Keratinocyte (primary cell): ENCODE results near the gene SUN2. TPM values are rescaled to one million over a fixed set of nuclear protein-coding genes. Genes with fewer than 3 reads are reported as not detected.

Experiments
- DNase-seq: peaks from one replicate; pipeline ENCODE4 v3.0.0-alpha.2; 2011; ENCODE audit warnings: low read depth, missing footprints, low spot score
- FAIRE-seq: peaks from 2 replicates; lab custom pipeline; 2011; peaks lifted over from hg19 to GRCh38; lab: Jason Lieb, UNC
- H2AFZ ChIP-seq: 2 replicates; pipeline ENCODE4 v1.6.0; 2012; ENCODE audit warnings: low read length, control low read depth, inconsistent platforms; ENCODE audit not compliant: control insufficient read depth
- H3K27ac ChIP-seq: 2 replicates; pipeline ENCODE4 v1.5.1; 2011; ENCODE audit warnings: low read length; ENCODE audit not compliant: control insufficient read depth, insufficient read depth
- H3K27me3 ChIP-seq: 3 replicates; pipeline ENCODE4 v1.6.0; 2011; ENCODE audit warnings: low read length; ENCODE audit not compliant: control insufficient read depth, insufficient read depth; ENCODE audit errors: extremely low read depth
- H3K36me3 ChIP-seq, 2 experiments: 2 replicates in 1 of 2; 3 replicates in 1 of 2; pipeline ENCODE4 v1.5.1; 2011; ENCODE audit warnings: low read length in 2 of 2, mild to moderate bottlenecking in 1 of 2; ENCODE audit not compliant: control insufficient read depth in 2 of 2, insufficient read depth in 2 of 2; ENCODE audit errors: extremely low read depth in 1 of 2
- H3K4me1 ChIP-seq: 3 replicates; pipeline ENCODE4 v1.5.1; 2011; ENCODE audit warnings: low read length; ENCODE audit not compliant: control insufficient read depth, insufficient read depth; ENCODE audit errors: extremely low read depth
- H3K4me2 ChIP-seq: 3 replicates; pipeline ENCODE4 v1.6.0; 2011; ENCODE audit warnings: low read depth, low read length; ENCODE audit not compliant: control insufficient read depth, insufficient read depth; ENCODE audit errors: extremely low read depth
- H3K4me3 ChIP-seq, 3 experiments: fragments of 200-600 bp in 1 of 3; sonication (generic) in 1 of 3; 2 replicates in 2 of 3; 3 replicates in 1 of 3; pipeline ENCODE4 v1.5.1; 2011 to 2016; ENCODE audit warnings: low read length in 3 of 3, mild to moderate bottlenecking in 3 of 3, control low read depth in 2 of 3, inconsistent platforms in 1 of 3, low read depth in 1 of 3, mixed read lengths in 1 of 3, mixed run types in 1 of 3, moderate library complexity in 1 of 3; ENCODE audit not compliant: control insufficient read depth in 2 of 3, insufficient read depth in 2 of 3; ENCODE audit errors: extremely low read depth in 1 of 3
- H3K79me2 ChIP-seq: 2 replicates; pipeline ENCODE4 v1.6.0; 2012; ENCODE audit warnings: low read length; ENCODE audit not compliant: control insufficient read depth, insufficient read depth
- H3K9ac ChIP-seq: 3 replicates; pipeline ENCODE4 v1.6.0; 2011; ENCODE audit warnings: low read length; ENCODE audit not compliant: control insufficient read depth, insufficient read depth; ENCODE audit errors: extremely low read depth
- H3K9me1 ChIP-seq: 3 replicates; pipeline ENCODE4 v1.6.0; 2011; ENCODE audit warnings: low read length; ENCODE audit not compliant: control insufficient read depth, insufficient read depth; ENCODE audit errors: extremely low read depth
- H3K9me3 ChIP-seq: 2 replicates; pipeline ENCODE4 v1.5.1; 2012; ENCODE audit warnings: low read depth, low read length; ENCODE audit not compliant: control insufficient read depth
- H4K20me1 ChIP-seq: 3 replicates; pipeline ENCODE4 v1.6.0; 2011; ENCODE audit warnings: low read length; ENCODE audit not compliant: control insufficient read depth, insufficient read depth; ENCODE audit errors: extremely low read depth
- CTCF ChIP-seq, 3 experiments: IDR thresholded peaks in 1 of 3; conservative IDR thresholded peaks in 1 of 3; optimal IDR thresholded peaks in 1 of 3; 2 replicates in 2 of 3; 3 replicates in 1 of 3; pipeline versions ENCODE3 to v1.5.1; 2011; ENCODE audit warnings: low read length in 3 of 3, mild to moderate bottlenecking in 3 of 3, moderate library complexity in 2 of 3, control low read depth in 1 of 3, inconsistent platforms in 1 of 3; ENCODE audit not compliant: insufficient read depth in 2 of 3; ENCODE audit errors: extremely low read depth in 1 of 3
- EZH2 ChIP-seq: IDR thresholded peaks from one replicate; pipeline ENCODE4 v1.6.1; 2012; ENCODE audit warnings: inconsistent platforms, mild to moderate bottlenecking, low read length, moderate library complexity
- dilution Hi-C: fragments of 300-500 bp; cut with MboI; formaldehyde crosslinking; loops from one replicate; pipeline ENCODE4 v1.7.0; 2020; ENCODE audit warnings: low sequenced_read_pairs; ENCODE audit not compliant: extremely low pct_ligation_motif_present
- polyA plus RNA-seq, 5 experiments: library from polyadenylated mRNA; depleted of rRNA in 3 of 5; stranded (reverse) in 3 of 5; stranded (forward) in 1 of 5; unstranded in 1 of 5; fragments of >200 nt; gene quantifications; 1 replicate in 1 of 5; 2 replicates in 3 of 5; 3 replicates in 1 of 5; pipeline versions ENCODE4 v1.2.1 to v1.2.3, GENCODE V29; 2011 to 2012; ENCODE audit warnings: missing spikeins in 2 of 5, low read depth in 1 of 5, low replicate concordance in 1 of 5

Gene SUN2
- polyA plus RNA-seq, 1 donor (not counting 4 experiments of a cell fraction or from before 2014, with no cell fraction given): 15.9 TPM

DNA sequence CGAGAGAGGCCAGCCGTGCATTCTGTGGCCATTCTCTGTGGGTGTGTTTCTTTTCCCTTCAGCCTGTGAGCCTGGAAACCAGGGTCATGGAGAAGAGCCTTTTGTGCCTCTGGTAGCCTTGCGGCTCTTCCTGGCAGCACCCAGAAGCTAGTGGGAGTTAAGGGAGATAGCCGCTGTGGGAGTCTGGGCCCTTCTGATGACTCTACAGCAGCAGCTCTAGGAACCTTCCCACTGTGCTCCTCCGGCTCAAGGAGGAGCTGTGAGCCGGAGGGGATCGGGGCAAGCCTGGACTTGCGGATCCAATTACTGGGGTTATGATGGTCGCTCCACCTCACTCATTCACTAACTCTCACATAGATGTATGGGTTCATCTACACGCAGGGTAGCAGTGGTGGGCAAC lies 39.5 kb downstream of the SUN2 start:
- Histone ChIP-seq H3K4me2 (no peak overlapping the region), H3K36me3 (peaks cover 9 to 28% of the 10 kb centered on the region in 2 experiments), H3K27ac (no peak overlapping the region), H2AFZ (no peak overlapping the region), H3K9me3 (no peaks in the 10 kb centered on the region), H3K79me2 (peaks cover 49% of the 10 kb centered on the region), H4K20me1 (peaks cover 11% of the 10 kb centered on the region), H3K4me1 (peaks cover 11% of the 10 kb centered on the region), H3K4me3 (no peak overlapping the region), H3K9me1 (peaks cover 7% of the 10 kb centered on the region), H3K9ac (no peak overlapping the region), H3K27me3 (no peaks in the 10 kb centered on the region)
- no peak for FAIRE-seq
- DNase-seq: no peak
- TF ChIP-seq EZH2: no peak
- TF ChIP-seq CTCF (optimal IDR thresholded peaks at IDR 0.05 in 1 of 3, IDR thresholded peaks at IDR 0.05 in 1 of 3, conservative IDR thresholded peaks at IDR 0.05 in 1 of 3; ENCODE audit: extremely low read depth in 1 of 3, insufficient read depth in 2 of 3, low read length in 3 of 3): no peak
- dilution Hi-C loops: no loop called here

DNA sequence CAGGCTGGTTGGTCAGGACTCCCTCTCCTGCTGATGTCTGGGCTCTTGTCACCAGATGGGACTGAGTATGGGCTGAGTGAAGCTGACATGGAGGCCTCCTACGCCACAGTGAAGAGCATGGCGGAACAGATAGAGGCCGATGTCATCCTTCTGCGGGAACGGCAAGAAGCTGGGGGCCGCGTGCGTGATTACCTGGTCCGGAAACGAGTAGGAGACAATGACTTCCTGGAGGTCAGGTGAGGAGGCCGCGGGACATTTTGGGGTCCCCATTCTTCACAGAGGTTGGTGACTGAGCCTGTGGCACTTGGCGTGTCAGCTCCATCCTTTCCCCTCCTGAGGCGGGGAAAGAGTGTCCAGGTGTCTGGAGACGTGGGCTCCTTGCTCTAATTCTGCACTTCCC lies 39.9 kb downstream of the SUN2 start:
- no peak overlapping the region for H3K27ac ChIP-seq
- H3K36me3 ChIP-seq: peaks cover 9 to 28% of the 10 kb centered on the region in 2 experiments
- H3K9me1 ChIP-seq: peaks cover 7% of the 10 kb centered on the region
- H3K79me2 ChIP-seq: peaks cover 52% of the 10 kb centered on the region
- dilution Hi-C loops: no loop called here
- no peak overlapping the region for H3K4me2 ChIP-seq
- H2AFZ ChIP-seq: no peak overlapping the region
- H3K27me3 ChIP-seq: no peaks in the 10 kb centered on the region
- H4K20me1 ChIP-seq: peaks cover 11% of the 10 kb centered on the region
- H3K4me3 ChIP-seq: no peak overlapping the region
- no peak overlapping the region for H3K9ac ChIP-seq
- no peak for DNase-seq
- no peak for FAIRE-seq
- peaks cover 11% of the 10 kb centered on the region for H3K4me1 ChIP-seq
- TF ChIP-seq EZH2 (no peak), CTCF (optimal IDR thresholded peaks at IDR 0.05 in 1 of 3, IDR thresholded peaks at IDR 0.05 in 1 of 3, conservative IDR thresholded peaks at IDR 0.05 in 1 of 3; ENCODE audit: extremely low read depth in 1 of 3, insufficient read depth in 2 of 3, low read length in 3 of 3) (no peak)
- no peaks in the 10 kb centered on the region for H3K9me3 ChIP-seq
